H9 (cell line): Measurements from ENCODE around the gene HMGXB4. TPM values are rescaled to one million over a fixed set of nuclear protein-coding genes. Genes with fewer than 3 reads are reported as not detected.

Experiments
- DNase-seq: peaks from one replicate; pipeline ENCODE4 v3.0.0-alpha.2; 2017
- H2AFZ ChIP-seq: one replicate; pipeline ENCODE4 v1.6.1; 2013; ENCODE audit warnings: mild to moderate bottlenecking, low read length, control low read depth, moderate library complexity
- H2AK5ac ChIP-seq: 2 replicates; pipeline ENCODE4 v1.6.1; 2013; ENCODE audit warnings: low read length, control low read depth, mixed read lengths; ENCODE audit not compliant: insufficient read length
- H2BK120ac ChIP-seq: one replicate; pipeline ENCODE4 v1.6.1; 2013; ENCODE audit warnings: low read depth, mild to moderate bottlenecking, low read length, control low read depth, inconsistent platforms; ENCODE audit not compliant: poor library complexity, severe bottlenecking
- H2BK12ac ChIP-seq: 2 replicates; pipeline ENCODE4 v1.6.1; 2013; ENCODE audit warnings: low read length, control low read depth, mixed read lengths, low read depth; ENCODE audit not compliant: insufficient read length
- H2BK15ac ChIP-seq: 2 replicates; pipeline ENCODE4 v1.6.1; 2013; ENCODE audit warnings: low read depth, low read length, control low read depth
- H2BK20ac ChIP-seq: one replicate; pipeline ENCODE4 v1.6.1; 2013; ENCODE audit warnings: low read depth, mild to moderate bottlenecking, low read length, control low read depth, inconsistent platforms; ENCODE audit not compliant: poor library complexity, severe bottlenecking
- H2BK5ac ChIP-seq: 2 replicates; pipeline ENCODE4 v1.6.1; 2013; ENCODE audit warnings: low read length, control low read depth, mixed read lengths; ENCODE audit not compliant: insufficient read length
- H3K14ac ChIP-seq: 2 replicates; pipeline ENCODE4 v1.6.1; 2013; ENCODE audit warnings: low read length, control low read depth; ENCODE audit not compliant: insufficient read depth
- H3K18ac ChIP-seq: 2 replicates; pipeline ENCODE4 v1.6.1; 2013; ENCODE audit warnings: low read depth, mild to moderate bottlenecking, mixed read lengths, low read length, control low read depth; ENCODE audit not compliant: insufficient read length
- H3K23ac ChIP-seq: 2 replicates; pipeline ENCODE4 v1.6.1; 2013; ENCODE audit warnings: low read length, control low read depth, mixed read lengths, low read depth; ENCODE audit not compliant: insufficient read length
- H3K23me2 ChIP-seq: 2 replicates; pipeline ENCODE4 v1.6.1; 2013; ENCODE audit warnings: low read depth, mild to moderate bottlenecking, mixed read lengths, low read length, control low read depth; ENCODE audit not compliant: insufficient read length, poor library complexity, severe bottlenecking
- H3K27ac ChIP-seq: 2 replicates; pipeline ENCODE4 v1.5.1; 2013; ENCODE audit warnings: low read length, control low read depth, mixed read lengths, low read depth; ENCODE audit not compliant: insufficient read length
- H3K27me3 ChIP-seq: 2 replicates; pipeline ENCODE4 v1.6.1; 2013; ENCODE audit warnings: low read length, control low read depth, inconsistent platforms; ENCODE audit not compliant: insufficient read depth
- H3K4ac ChIP-seq: 2 replicates; pipeline ENCODE4 v1.6.1; 2013; ENCODE audit warnings: low read depth, mild to moderate bottlenecking, control low read depth, inconsistent platforms, low read length, moderate library complexity
- H3K4me1 ChIP-seq: 2 replicates; pipeline ENCODE4 v1.6.1; 2013; ENCODE audit warnings: low read length, control low read depth, inconsistent platforms; ENCODE audit not compliant: insufficient read depth
- H3K4me2 ChIP-seq: 2 replicates; pipeline ENCODE4 v1.6.1; 2013; ENCODE audit warnings: low read length, control low read depth, mixed read lengths; ENCODE audit not compliant: insufficient read length, insufficient read depth
- H3K56ac ChIP-seq: 2 replicates; pipeline ENCODE4 v1.6.1; 2013; ENCODE audit warnings: low read depth, mild to moderate bottlenecking, mixed read lengths, low read length, control low read depth; ENCODE audit not compliant: insufficient read length
- H3K79me1 ChIP-seq: 2 replicates; pipeline ENCODE4 v1.6.1; 2013; ENCODE audit warnings: low read depth, mild to moderate bottlenecking, moderate library complexity, low read length, control low read depth, inconsistent platforms; ENCODE audit not compliant: insufficient read depth, poor library complexity, severe bottlenecking
- H3K79me2 ChIP-seq: 2 replicates; pipeline ENCODE4 v1.6.1; 2013; ENCODE audit warnings: low read length, control low read depth, inconsistent platforms; ENCODE audit not compliant: insufficient read depth
- H3K9ac ChIP-seq: 2 replicates; pipeline ENCODE4 v1.6.1; 2013; ENCODE audit warnings: low read length, control low read depth, mixed read lengths; ENCODE audit not compliant: insufficient read length; ENCODE audit errors: extremely low read depth
- H3K9me3 ChIP-seq: one replicate; pipeline ENCODE4 v1.6.1; 2013; ENCODE audit warnings: low read depth, low read length, inconsistent platforms; ENCODE audit not compliant: control insufficient read depth
- H3T11ph ChIP-seq: one replicate; pipeline ENCODE4 v1.6.1; 2013; ENCODE audit warnings: mild to moderate bottlenecking, low read length, control low read depth, inconsistent platforms
- H4K20me1 ChIP-seq: one replicate; pipeline ENCODE4 v1.6.1; 2013; ENCODE audit not compliant: control insufficient read depth, insufficient read length, insufficient read depth
- H4K5ac ChIP-seq: 2 replicates; pipeline ENCODE4 v1.6.1; 2013; ENCODE audit warnings: low read depth, mild to moderate bottlenecking, mixed read lengths, low read length, control low read depth; ENCODE audit not compliant: insufficient read length
- H4K8ac ChIP-seq: replicated peaks from 2 replicates; pipeline ENCODE4 v1.6.1; 2013; ENCODE audit warnings: low read length, control low read depth, mixed read lengths, low read depth; ENCODE audit not compliant: insufficient read length
- H4K91ac ChIP-seq: 2 replicates; pipeline ENCODE4 v1.6.1; 2013; ENCODE audit warnings: low read depth, mild to moderate bottlenecking, moderate library complexity, mixed read lengths, low read length, control low read depth; ENCODE audit not compliant: insufficient read length
- H3K27ac Mint-ChIP-seq, 3 experiments: 2 replicates in 2 of 3; 3 replicates in 1 of 3; pipeline ENCODE4 v1.8.0; 2020 to 2021; ENCODE audit warnings: mixed read lengths in 3 of 3, mild to moderate bottlenecking in 1 of 3, moderate library complexity in 1 of 3
- H3K27me3 Mint-ChIP-seq: 2 replicates; pipeline ENCODE4 v1.8.0; 2021; ENCODE audit warnings: low read depth, mild to moderate bottlenecking, moderate library complexity, mixed read lengths
- H3K36me3 Mint-ChIP-seq, 3 experiments: 2 replicates in 2 of 3; 3 replicates in 1 of 3; pipeline ENCODE4 v1.8.0; 2020 to 2021; ENCODE audit warnings: low read depth in 3 of 3, mixed read lengths in 3 of 3; ENCODE audit not compliant: insufficient read depth in 1 of 3
- H3K4me1 Mint-ChIP-seq, 2 experiments: 2 replicates each; pipeline ENCODE4 v1.8.0; 2020; ENCODE audit warnings: mixed read lengths in 2 of 2
- H3K4me3 Mint-ChIP-seq, 2 experiments: 2 replicates in 1 of 2; 3 replicates in 1 of 2; pipeline ENCODE4 v1.8.0; 2020 to 2021; ENCODE audit warnings: mild to moderate bottlenecking in 2 of 2, mixed read lengths in 2 of 2, moderate library complexity in 1 of 2
- H3K9me3 Mint-ChIP-seq, 2 experiments: 2 replicates in 1 of 2; 3 replicates in 1 of 2; pipeline ENCODE4 v1.8.0; 2020; ENCODE audit warnings: mild to moderate bottlenecking in 2 of 2, mixed read lengths in 2 of 2, moderate library complexity in 1 of 2
- WGBS: extraction: QIAGEN DNeasy Blood & Tissue Kit; methylation state at CpG from one replicate; pipeline ENCODE4 v1.1.7; 2013; ENCODE audit warnings: missing lambda C conversion rate, low lambda C conversion rate, mixed read lengths; ENCODE audit not compliant: insufficient read length; ENCODE audit errors: extremely low coverage; 5-methylcytosine and 5-hydroxymethylcytosine counted together
- total RNA-seq: library from RNA; stranded (reverse); gene quantifications from 2 replicates; pipeline ENCODE4 v1.2.1, GENCODE V29; 2021
- TF ChIP-seq, protein P1 (sequence below): fragments of 200-600 bp; sonication (generic); conservative IDR thresholded peaks from 3 replicates; pipeline ENCODE4 v1.8.0; 2021; ENCODE audit warnings: antibody characterized with exemption, mild to moderate bottlenecking

The HMGXB4 gene
- total RNA-seq, 1 experiment from 2014 or later = 33.5 TPM

GRCh38 chr22:35307892-35308291 is 50.6 kb downstream of the HMGXB4 start:
- no peak overlapping the region for H3K4ac ChIP-seq
- Mint-ChIP-seq H3K4me3 (no peak overlapping the region), H3K36me3 (no peaks in the 10 kb centered on the region; a peak in 1 of 7 replicates), H3K4me1 (peaks cover 16 to 18% of the 10 kb centered on the region in 2 experiments), H3K27ac (no peak overlapping the region), H3K27me3 (no peaks in the 10 kb centered on the region), H3K9me3 (no peaks in the 10 kb centered on the region)
- H3K18ac ChIP-seq = no peak overlapping the region
- peaks cover 3% of the 10 kb centered on the region for H4K20me1 ChIP-seq
- no peaks in the 10 kb centered on the region for H3K27me3 ChIP-seq
- H3K23me2 ChIP-seq = no peaks in the 10 kb centered on the region
- H3T11ph ChIP-seq = no peak overlapping the region
- no peak overlapping the region for H3K23ac ChIP-seq
- no peak overlapping the region for H4K5ac ChIP-seq
- H3K9me3 ChIP-seq = no peaks in the 10 kb centered on the region
- no peak overlapping the region for H2BK15ac ChIP-seq
- H3K79me2 ChIP-seq = no peaks in the 10 kb centered on the region
- H3K79me1 ChIP-seq = no peaks in the 10 kb centered on the region
- H3K14ac ChIP-seq = no peak overlapping the region
- H4K91ac ChIP-seq = no peak overlapping the region
- no peak overlapping the region for H3K4me2 ChIP-seq
- H4K8ac ChIP-seq = no peak overlapping the region
- no peak overlapping the region for H2BK20ac ChIP-seq
- TF ChIP-seq, protein P1, sequence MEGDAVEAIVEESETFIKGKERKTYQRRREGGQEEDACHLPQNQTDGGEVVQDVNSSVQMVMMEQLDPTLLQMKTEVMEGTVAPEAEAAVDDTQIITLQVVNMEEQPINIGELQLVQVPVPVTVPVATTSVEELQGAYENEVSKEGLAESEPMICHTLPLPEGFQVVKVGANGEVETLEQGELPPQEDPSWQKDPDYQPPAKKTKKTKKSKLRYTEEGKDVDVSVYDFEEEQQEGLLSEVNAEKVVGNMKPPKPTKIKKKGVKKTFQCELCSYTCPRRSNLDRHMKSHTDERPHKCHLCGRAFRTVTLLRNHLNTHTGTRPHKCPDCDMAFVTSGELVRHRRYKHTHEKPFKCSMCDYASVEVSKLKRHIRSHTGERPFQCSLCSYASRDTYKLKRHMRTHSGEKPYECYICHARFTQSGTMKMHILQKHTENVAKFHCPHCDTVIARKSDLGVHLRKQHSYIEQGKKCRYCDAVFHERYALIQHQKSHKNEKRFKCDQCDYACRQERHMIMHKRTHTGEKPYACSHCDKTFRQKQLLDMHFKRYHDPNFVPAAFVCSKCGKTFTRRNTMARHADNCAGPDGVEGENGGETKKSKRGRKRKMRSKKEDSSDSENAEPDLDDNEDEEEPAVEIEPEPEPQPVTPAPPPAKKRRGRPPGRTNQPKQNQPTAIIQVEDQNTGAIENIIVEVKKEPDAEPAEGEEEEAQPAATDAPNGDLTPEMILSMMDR = no peak
- no CpG with 5 or more reads among the region's 7 CpGs for WGBS
- no peak overlapping the region for H2AFZ ChIP-seq
- H2BK120ac ChIP-seq = no peak overlapping the region
- H3K9ac ChIP-seq = no peak overlapping the region
- no peak overlapping the region for H2BK12ac ChIP-seq
- no peak overlapping the region for H2AK5ac ChIP-seq
- no peaks in the 10 kb centered on the region for H3K4me1 ChIP-seq
- DNase-seq = no peak
- no peak overlapping the region for H3K27ac ChIP-seq
- H3K56ac ChIP-seq = no peak overlapping the region
- no peak overlapping the region for H2BK5ac ChIP-seq
